Measurements from ENCODE around the gene FAM136A. TPM values are rescaled to one million over a fixed set of nuclear protein-coding genes. Genes with fewer than 3 reads are reported as not detected.
"Not testable (repeated sequence)": the region's sequence is repeated elsewhere in the genome, so short reads cannot be mapped to it uniquely, and the experiment has no call there.

FAM136A gene
- total RNA-seq, 1 experiment from 2014 or later: 33.4 TPM

DNA sequence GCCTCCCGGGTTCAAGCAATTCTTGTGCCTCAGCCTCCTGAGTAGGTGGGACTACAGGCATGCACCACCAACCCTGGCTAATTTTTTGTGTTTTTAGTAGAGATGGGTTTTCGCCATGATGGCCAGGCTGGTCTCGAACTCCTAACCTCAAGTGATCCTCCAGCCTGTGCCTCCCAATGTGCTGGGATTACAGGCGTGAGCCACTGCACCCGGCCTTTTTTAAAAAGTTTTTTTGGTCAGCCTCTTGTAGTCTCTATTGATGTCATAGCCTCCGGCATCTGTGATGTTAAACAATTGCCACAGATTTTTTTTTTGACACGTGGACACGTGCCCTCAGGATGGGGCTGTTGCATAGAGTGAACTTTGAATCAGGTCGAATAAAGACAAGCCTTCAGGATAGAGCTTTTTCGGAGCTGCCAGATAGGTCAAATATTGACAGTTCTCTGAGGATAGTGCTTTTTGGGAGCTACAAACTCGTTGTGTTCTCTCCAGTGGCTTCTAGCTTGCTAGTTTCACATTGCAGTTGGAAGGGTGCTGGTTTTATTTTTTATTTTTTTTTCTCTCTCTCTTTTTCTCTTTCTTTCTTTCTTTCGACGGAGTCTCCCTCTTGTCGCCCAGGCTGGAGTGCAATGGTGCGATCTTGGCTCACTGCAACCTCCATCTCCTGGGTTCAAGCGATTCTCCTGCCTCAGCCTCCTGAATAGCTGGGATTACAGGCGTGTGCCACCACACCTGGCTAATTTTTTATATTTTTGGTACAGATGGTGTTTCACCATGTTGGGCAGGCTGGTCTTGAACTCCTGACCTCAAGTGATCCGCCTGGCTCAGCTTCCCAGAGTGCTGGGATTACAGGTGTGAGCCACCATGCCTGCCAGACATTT, 32.2 kb downstream of the FAM136A start:
- H3K4me1 ChIP-seq (replicated peaks); DNase-seq (ENCODE audit: low read depth in 1 of 2, low spot score in 2 of 2); H3K9me3 ChIP-seq (replicated peaks); H3K4me3 ChIP-seq; H3K36me3 ChIP-seq; H3K27me3 ChIP-seq (replicated peaks); H3K27ac ChIP-seq: not testable (repeated sequence)

DNA sequence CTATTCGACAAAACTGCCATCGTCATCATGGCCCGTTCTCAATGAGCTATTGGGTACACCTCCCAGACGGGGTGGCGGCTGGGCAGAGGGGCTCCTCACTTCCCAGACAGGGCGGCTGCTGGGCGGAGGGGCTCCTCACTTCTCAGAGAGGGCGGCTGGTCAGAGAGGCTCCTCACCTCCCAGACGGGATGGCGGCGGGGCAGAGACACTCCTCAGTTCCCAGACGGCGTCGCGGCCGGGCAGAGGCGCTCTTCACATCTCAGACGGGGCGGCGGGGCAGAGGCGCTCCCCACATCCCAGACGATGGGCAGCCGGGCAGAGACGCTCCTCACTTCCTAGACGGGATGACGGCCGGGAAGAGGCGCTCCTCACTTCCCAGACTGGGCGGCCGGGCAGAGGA, 34.9 kb downstream of the FAM136A start:
- not testable (repeated sequence) for DNase-seq (ENCODE audit: low read depth in 1 of 2, low spot score in 2 of 2); H3K27me3 ChIP-seq (replicated peaks); H3K4me1 ChIP-seq (replicated peaks); H3K4me3 ChIP-seq; H3K9me3 ChIP-seq (replicated peaks); H3K27ac ChIP-seq
- H3K36me3 ChIP-seq: peaks cover 17% of the 10 kb centered on the region

DNA sequence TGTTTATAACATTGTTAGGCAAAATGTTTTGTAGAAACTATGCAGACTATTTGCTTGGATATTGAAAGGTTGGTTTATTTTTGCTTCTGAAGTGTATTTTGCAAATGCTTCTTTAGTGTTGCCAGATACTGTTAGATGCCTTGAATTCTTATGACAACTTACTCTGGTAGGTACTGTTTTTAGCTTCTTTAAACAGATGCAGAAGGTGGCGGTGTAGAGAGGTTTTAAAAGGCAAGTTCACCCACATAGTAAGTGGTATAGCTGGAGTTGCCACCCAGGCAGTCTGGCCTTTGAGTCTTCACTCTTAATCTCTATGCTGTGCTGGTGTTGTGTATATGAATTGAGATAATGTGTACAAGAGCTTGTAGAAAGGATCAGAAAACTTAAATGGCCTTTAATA, 40.4 kb downstream of the FAM136A start:
- no peaks in the 10 kb centered on the region for H3K27me3 ChIP-seq (replicated peaks)
- H3K27ac ChIP-seq: 0 out of 2 replicates have a peak overlapping the region, but pooled peaks have one; percentile 7
- peaks cover 29% of the 10 kb centered on the region for H3K36me3 ChIP-seq
- no peak overlapping the region for H3K4me3 ChIP-seq
- DNase-seq (ENCODE audit: low read depth in 1 of 2, low spot score in 2 of 2): peak in 1 of 2 experiments; percentile 48
- H3K4me1 ChIP-seq (replicated peaks): peaks cover 27% of the 10 kb centered on the region
- peaks cover 3% of the 10 kb centered on the region; the same call in 1 of the 2 replicates for H3K9me3 ChIP-seq (replicated peaks)

DNA sequence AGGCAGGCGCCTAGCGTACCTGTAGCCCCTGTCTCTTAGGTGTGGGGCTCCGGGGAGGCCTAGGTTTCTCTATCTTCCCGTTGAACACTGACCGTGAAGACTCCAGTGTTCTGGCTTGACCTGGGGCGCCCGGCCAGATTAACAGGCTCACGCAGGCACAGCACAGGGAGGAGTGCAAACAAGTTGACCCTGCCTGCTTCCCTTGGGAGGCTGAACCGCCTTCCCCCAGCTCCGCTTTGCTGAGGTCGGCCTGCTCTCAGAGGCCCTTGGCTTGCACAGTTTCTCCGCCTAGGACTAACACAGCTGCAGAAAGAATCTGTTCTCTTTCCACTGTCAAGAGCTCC, 43.4 kb downstream of the FAM136A start:
- Histone ChIP-seq H3K27me3 (replicated peaks) (no peaks in the 10 kb centered on the region), H3K36me3 (peaks cover 21% of the 10 kb centered on the region), H3K4me3 (peak overlapping the region; percentile 86), H3K4me1 (replicated peaks) (peaks cover 27% of the 10 kb centered on the region), H3K27ac (no peak overlapping the region), H3K9me3 (replicated peaks) (peaks cover 3% of the 10 kb centered on the region; the same call in 1 of the 2 replicates)
- DNase-seq (ENCODE audit: low read depth in 1 of 2, low spot score in 2 of 2): no peak

DNA sequence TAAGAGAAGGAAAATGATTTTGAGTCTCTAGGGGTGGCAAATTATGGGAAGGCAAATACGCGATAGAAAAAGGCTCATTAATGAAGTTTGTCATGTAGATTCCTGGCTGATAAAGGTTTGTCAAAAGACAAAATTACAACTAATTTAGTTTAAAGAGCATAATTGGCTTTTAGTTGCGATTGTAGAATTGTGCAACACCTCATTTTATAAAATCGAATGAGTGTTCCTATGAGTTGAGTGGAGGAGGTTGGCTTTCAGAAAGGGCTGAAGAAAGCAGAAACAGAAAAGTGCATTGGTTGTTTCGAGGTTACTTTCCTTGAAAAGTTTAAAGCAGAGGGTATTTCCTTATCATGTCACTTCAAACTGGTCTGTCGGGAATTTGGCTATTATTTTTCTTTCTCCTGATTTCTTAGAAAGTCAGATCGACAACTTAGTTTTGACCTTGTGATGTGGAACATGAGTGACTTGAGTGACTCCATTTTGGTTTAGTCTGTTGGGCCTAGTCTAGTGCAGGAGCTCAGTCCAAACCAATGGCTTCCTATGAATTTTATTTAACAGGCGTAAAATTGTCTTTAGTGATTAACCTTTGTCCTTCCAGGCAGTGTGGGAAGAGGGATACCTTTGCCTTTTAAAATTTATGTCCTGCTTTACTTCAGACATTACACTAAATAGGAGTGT, 46.1 kb downstream of the FAM136A start:
- H3K9me3 ChIP-seq (replicated peaks): peaks cover 3% of the 10 kb centered on the region; the same call in 1 of the 2 replicates
- no peaks in the 10 kb centered on the region for H3K27me3 ChIP-seq (replicated peaks)
- H3K27ac ChIP-seq: no peak overlapping the region
- H3K36me3 ChIP-seq: peaks cover 6% of the 10 kb centered on the region; the same call in 1 of the 2 replicates
- no peak for DNase-seq (ENCODE audit: low read depth in 1 of 2, low spot score in 2 of 2)
- H3K4me3 ChIP-seq: no peak overlapping the region
- peaks cover 14% of the 10 kb centered on the region for H3K4me1 ChIP-seq (replicated peaks)

DNA sequence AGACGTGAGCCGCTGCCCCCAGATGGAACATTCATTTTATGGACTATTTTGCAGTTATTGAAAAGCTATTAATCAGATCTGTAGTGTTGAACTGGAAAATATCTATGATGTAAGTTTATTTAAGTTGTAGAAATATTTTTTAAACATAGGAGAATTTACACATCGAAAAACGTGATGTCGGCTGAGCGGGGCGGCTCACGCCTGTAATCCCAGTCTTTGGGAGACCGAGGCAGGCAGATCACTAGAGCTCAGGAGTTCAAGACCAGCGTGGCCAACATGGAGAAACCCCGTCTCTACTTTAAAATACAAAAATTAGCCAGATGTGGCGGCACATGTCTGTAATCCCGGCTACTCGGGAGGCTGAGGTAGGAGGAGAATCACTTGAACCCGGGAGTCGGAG, 51.4 kb downstream of the FAM136A start:
- Histone ChIP-seq H3K4me1 (replicated peaks) (0 out of 2 replicates have a peak, but pooled peaks cover 6% of the 10 kb centered on the region), H3K36me3 (peaks cover 8% of the 10 kb centered on the region), H3K9me3 (replicated peaks) (no peaks in the 10 kb centered on the region), H3K27ac (no peak overlapping the region), H3K4me3 (no peak overlapping the region), H3K27me3 (replicated peaks) (no peaks in the 10 kb centered on the region)
- DNase-seq (ENCODE audit: low read depth in 1 of 2, low spot score in 2 of 2): no peak

DNA sequence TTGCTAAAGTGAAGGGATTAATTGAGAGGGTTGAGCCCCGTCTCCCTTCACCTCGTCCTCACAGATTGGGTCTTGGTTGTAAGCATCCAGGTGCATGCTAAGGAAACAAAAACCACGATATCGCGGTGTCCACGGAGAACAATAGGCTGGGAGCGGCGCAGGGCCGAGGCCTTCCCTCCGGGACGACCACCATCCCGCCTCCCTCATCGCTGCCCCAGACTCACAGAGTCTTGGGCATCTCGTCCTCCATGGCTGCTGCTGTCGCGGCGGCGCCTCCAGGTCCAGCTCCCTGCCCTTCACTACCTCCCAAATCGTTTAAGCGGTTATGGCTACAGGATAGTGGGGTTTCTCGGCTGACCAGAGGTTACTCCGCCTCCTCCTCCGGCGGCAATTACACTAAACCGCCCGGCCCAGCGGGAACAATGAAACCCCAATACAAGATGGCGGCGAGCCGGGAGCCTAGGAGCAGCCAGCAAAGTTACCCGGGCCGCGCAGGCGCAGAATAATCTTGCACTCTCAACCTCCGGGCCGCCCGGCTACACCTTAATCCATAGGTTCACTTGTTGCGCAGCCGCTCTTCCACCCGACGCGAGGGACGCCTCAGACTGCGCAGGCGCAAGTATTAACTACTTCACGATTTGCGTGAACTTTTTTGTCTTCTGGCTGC, 53.6 kb downstream of the FAM136A start, which contains the start of gene TIA1:
Gene TIA1, minus strand, starts transcription at position 448 of the 667 bp plus-strand sequence. Its CDS starts 198 bp downstream, at position 250.
- Histone ChIP-seq H3K27me3 (replicated peaks) (no peaks in the 10 kb centered on the region), H3K4me3 (peak within 1 kb of the TSS; percentile 67), H3K4me1 (replicated peaks) (0 out of 2 replicates have a peak, but pooled peaks cover 6% of the 10 kb centered on the region), H3K36me3 (peaks cover 13% of the 10 kb centered on the region), H3K27ac (peak within 1 kb of the TSS; percentile 89), H3K9me3 (replicated peaks) (no peaks in the 10 kb centered on the region)
- DNase-seq (ENCODE audit: low read depth in 1 of 2, low spot score in 2 of 2): peak; percentile 98

DNA sequence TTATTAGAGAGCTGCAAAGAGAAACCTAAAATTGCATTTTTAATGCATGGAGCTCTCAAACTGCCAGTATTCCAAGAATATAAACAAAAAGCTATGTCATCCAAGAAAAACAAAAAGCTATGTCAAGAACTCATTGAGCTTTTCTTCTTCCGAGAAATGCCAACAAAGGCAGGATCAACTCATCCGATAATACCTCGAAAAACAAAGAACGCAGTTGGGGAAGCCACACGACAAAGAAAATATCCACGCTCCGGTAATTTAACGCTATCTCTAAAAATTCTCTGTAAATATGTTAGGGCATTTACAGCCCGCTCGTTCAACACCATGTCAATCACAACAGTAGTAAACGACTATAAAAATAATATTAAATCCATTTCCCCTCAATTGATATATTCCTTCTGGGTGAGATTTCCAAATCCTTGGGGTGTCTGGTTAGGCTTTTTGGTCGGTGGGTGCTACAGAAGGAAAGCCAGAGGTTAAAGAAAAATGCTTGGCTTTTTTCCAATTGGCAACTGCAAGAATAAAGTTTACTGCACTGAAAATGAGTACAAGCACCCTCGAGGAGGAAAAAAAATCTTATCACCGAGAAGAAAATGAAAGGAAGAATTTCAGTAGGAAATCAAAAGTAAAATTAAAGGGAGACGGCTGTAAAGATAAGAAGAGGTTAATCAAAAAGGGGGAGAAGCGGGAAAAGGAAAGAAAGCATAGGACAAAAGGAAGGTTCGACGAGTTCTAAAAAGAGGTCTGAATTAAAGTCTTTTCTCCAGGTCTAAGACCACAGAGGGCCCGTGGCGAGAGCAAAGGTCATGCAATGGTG, 54.3 kb downstream of the FAM136A start:
- Histone ChIP-seq H3K4me1 (replicated peaks) (0 out of 2 replicates have a peak, but pooled peaks cover 6% of the 10 kb centered on the region), H3K27me3 (replicated peaks) (no peaks in the 10 kb centered on the region), H3K4me3 (peak overlapping the region; percentile 67), H3K36me3 (peaks cover 13% of the 10 kb centered on the region), H3K9me3 (replicated peaks) (no peaks in the 10 kb centered on the region), H3K27ac (peak overlapping the region; percentile 89)
- DNase-seq (ENCODE audit: low read depth in 1 of 2, low spot score in 2 of 2): peak in 1 of 2 experiments; percentile 43

Other genes with a start within 250 kb of the FAM136A start
- 17.7 and 25.2 TPM in 2 replicates for gene PCBP1, start 214.6 kb downstream of the FAM136A start, total RNA-seq (2014; rRNA removed; shearing (Covaris generic))
- gene C2orf42, start 111.0 kb downstream of the FAM136A start, total RNA-seq (2014; rRNA removed; shearing (Covaris generic)): 12.7 and 13.7 TPM in 2 replicates
- 54.7 and 90.4 TPM in 2 replicates for gene TIA1, start 53.4 kb downstream of the FAM136A start, total RNA-seq (2014; rRNA removed; shearing (Covaris generic))
- 35.4 and 50.2 TPM in 2 replicates for gene PCYOX1, start 43.9 kb downstream of the FAM136A start, total RNA-seq (2014; rRNA removed; shearing (Covaris generic))
- gene SNRPG, start 8.3 kb downstream of the FAM136A start, total RNA-seq (2014; rRNA removed; shearing (Covaris generic)): 394 and 630 TPM in 2 replicates

Data from SJSA1 (cell line).